ENCODE measurements around the gene DLEC1.

GRCh38 chr3:38170722-38171121 is 131.7 kb downstream of the DLEC1 start:
- TF ChIP-seq, protein P1, sequence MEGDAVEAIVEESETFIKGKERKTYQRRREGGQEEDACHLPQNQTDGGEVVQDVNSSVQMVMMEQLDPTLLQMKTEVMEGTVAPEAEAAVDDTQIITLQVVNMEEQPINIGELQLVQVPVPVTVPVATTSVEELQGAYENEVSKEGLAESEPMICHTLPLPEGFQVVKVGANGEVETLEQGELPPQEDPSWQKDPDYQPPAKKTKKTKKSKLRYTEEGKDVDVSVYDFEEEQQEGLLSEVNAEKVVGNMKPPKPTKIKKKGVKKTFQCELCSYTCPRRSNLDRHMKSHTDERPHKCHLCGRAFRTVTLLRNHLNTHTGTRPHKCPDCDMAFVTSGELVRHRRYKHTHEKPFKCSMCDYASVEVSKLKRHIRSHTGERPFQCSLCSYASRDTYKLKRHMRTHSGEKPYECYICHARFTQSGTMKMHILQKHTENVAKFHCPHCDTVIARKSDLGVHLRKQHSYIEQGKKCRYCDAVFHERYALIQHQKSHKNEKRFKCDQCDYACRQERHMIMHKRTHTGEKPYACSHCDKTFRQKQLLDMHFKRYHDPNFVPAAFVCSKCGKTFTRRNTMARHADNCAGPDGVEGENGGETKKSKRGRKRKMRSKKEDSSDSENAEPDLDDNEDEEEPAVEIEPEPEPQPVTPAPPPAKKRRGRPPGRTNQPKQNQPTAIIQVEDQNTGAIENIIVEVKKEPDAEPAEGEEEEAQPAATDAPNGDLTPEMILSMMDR (IDR thresholded peaks at IDR 0.05) = no peak
- no peak for TF ChIP-seq POLR2A (IDR thresholded peaks at IDR 0.05)
